PC-9 (cell line): ENCODE data around the gene SERAC1.

Source experiments
- CTCF ChIP-seq: fragments of 200-600 bp; sonication (generic); conservative IDR thresholded peaks from 2 replicates; pipeline ENCODE4 v1.6.1; 2017; ENCODE audit warnings: mixed run types, antibody characterized with exemption, mild to moderate bottlenecking, moderate library complexity
- EZH2 ChIP-seq: fragments of 200-600 bp; sonication (generic); IDR thresholded peaks from 2 replicates; pipeline ENCODE4 v1.8.0; 2017; ENCODE audit warnings: antibody characterized with exemption, low read depth

- TF ChIP-seq CTCF, result no peak
- TF ChIP-seq EZH2, result no peak
Observed at GRCh38 chr6:158160932-158161539, 7.0 kb downstream of the SERAC1 start.
